Ascending aorta (tissue), 2 donors: ENCODE measurements around the gene RBM38. TPM values are rescaled to one million over a fixed set of nuclear protein-coding genes. Genes with fewer than 3 reads are reported as not detected.

ENCODE experiments used
- DNase-seq, 2 donors: peaks; one replicate each; pipeline ENCODE4 v3.0.0-alpha.2; 2019; ENCODE audit warnings: low spot score in 2 of 2
- H3K27ac ChIP-seq, 2 donors: fragments of 200-600 bp; sonication (generic); one replicate each; pipeline ENCODE4 v1.5.1; 2016 to 2017; ENCODE audit warnings: mild to moderate bottlenecking in 1 of 2
- H3K27me3 ChIP-seq: fragments of 200-600 bp; sonication (generic); one replicate; pipeline ENCODE4 v1.5.1; 2017
- H3K36me3 ChIP-seq, 2 donors: fragments of 200-600 bp; sonication (generic); one replicate each; pipeline ENCODE4 v1.5.1; 2016
- H3K4me1 ChIP-seq, 2 donors: fragments of 200-600 bp; sonication (generic); one replicate each; pipeline ENCODE4 v1.5.1; 2016 to 2017; ENCODE audit warnings: mild to moderate bottlenecking in 1 of 2
- H3K4me3 ChIP-seq, 2 donors: fragments of 200-600 bp; sonication (generic); one replicate each; pipeline ENCODE4 v1.5.1; 2016 to 2017; ENCODE audit warnings: mild to moderate bottlenecking in 1 of 2
- H3K9me3 ChIP-seq, 2 donors: fragments of 200-600 bp; sonication (generic); one replicate each; pipeline ENCODE4 v1.5.1; 2016
- intact Hi-C: fragments of 100-400 bp; cut with DNase I; formaldehyde crosslinking; loops from one replicate; pipeline ENCODE4 v1.15.1; 2023
- total RNA-seq: library from RNA; depleted of rRNA; stranded (reverse); fragments of >200 nt; gene quantifications from one replicate; pipeline ENCODE4 v1.1.0, GENCODE V29; 2016
- TF ChIP-seq, protein P1 (sequence below), 3 experiments: fragments of 200-600 bp in 2 of 3; fragments of 450-650 bp in 1 of 3; sonication (generic) in 2 of 3; IDR thresholded peaks; one replicate each; pipeline ENCODE4 v1.5.1; 2016 to 2019; ENCODE audit warnings: antibody characterized with exemption in 3 of 3, mild to moderate bottlenecking in 1 of 3, moderate library complexity in 1 of 3

Gene RBM38
- total RNA-seq, 1 donor from 2014 or later: 24.6 TPM

- peaks cover 33 to 71% of the 10 kb centered on the region in 2 donors for H3K4me1 ChIP-seq
- peaks cover 0 to 6% of the 10 kb centered on the region in 2 donors for H3K9me3 ChIP-seq
- intact Hi-C loops: loop anchor here (2.0 to 10.0 kb wide), 4 partner anchors 33 to 303 kb away; partner anchors contain the start of gene PMEPA1
- TF ChIP-seq, protein P1, sequence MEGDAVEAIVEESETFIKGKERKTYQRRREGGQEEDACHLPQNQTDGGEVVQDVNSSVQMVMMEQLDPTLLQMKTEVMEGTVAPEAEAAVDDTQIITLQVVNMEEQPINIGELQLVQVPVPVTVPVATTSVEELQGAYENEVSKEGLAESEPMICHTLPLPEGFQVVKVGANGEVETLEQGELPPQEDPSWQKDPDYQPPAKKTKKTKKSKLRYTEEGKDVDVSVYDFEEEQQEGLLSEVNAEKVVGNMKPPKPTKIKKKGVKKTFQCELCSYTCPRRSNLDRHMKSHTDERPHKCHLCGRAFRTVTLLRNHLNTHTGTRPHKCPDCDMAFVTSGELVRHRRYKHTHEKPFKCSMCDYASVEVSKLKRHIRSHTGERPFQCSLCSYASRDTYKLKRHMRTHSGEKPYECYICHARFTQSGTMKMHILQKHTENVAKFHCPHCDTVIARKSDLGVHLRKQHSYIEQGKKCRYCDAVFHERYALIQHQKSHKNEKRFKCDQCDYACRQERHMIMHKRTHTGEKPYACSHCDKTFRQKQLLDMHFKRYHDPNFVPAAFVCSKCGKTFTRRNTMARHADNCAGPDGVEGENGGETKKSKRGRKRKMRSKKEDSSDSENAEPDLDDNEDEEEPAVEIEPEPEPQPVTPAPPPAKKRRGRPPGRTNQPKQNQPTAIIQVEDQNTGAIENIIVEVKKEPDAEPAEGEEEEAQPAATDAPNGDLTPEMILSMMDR (IDR thresholded peaks at IDR 0.05): no peak
- H3K27ac ChIP-seq: peak overlapping the region; percentile 93 to 94
- no peak overlapping the region for H3K4me3 ChIP-seq
- DNase-seq: no peak
- H3K36me3 ChIP-seq: no peaks in the 10 kb centered on the region
- no peaks in the 10 kb centered on the region for H3K27me3 ChIP-seq
Observed at GRCh38 chr20:57441510-57442154, 50.4 kb downstream of the RBM38 start.

GRCh38 chr20:57442158-57442887 lies 51.1 kb downstream of the RBM38 start:
- intact Hi-C loops: loop anchor here (10.0 kb wide), 2 partner anchors 272 to 302 kb away; partner anchors contain the start of gene PMEPA1
- Histone ChIP-seq H3K9me3 (peaks cover 0 to 6% of the 10 kb centered on the region in 2 donors), H3K27ac (peak overlapping the region; percentile 93 to 94), H3K36me3 (no peaks in the 10 kb centered on the region), H3K27me3 (no peaks in the 10 kb centered on the region), H3K4me1 (peaks cover 32 to 64% of the 10 kb centered on the region in 2 donors), H3K4me3 (no peak overlapping the region)
- DNase-seq: no peak
- TF ChIP-seq, protein P1 (IDR thresholded peaks at IDR 0.05): no peak

DNA sequence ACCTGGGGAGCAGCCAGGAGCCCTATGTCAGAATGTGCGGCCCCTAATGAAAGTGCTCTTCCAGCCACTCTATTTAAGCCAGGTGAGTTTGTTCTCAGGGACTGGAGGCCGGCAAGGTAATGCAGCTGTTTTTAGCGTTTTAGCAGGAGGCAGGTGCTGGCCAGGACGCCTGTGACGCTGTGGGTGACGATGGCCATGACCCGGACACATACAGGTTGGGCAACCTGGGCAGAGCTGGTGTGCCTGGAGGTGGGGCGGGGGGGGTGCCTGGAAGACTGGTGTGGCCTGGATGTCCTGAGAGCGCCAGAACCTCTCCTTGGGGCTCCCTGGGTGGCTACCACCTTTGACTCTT lies 51.7 kb downstream of the RBM38 start:
- intact Hi-C loops: loop anchor here (10.0 kb wide), 2 partner anchors 272 to 302 kb away; partner anchors contain the start of gene PMEPA1
- Histone ChIP-seq H3K36me3 (no peaks in the 10 kb centered on the region), H3K27ac (peak overlapping the region; percentile 3 to 93), H3K27me3 (no peaks in the 10 kb centered on the region), H3K4me3 (no peak overlapping the region), H3K4me1 (peaks cover 28 to 61% of the 10 kb centered on the region in 2 donors), H3K9me3 (peaks cover 0 to 6% of the 10 kb centered on the region in 2 donors)
- no peak for DNase-seq
- TF ChIP-seq, protein P1 (IDR thresholded peaks at IDR 0.05): no peak

- no peak for DNase-seq
- Histone ChIP-seq H3K36me3 (no peaks in the 10 kb centered on the region), H3K4me1 (peaks cover 24 to 54% of the 10 kb centered on the region in 2 donors), H3K9me3 (peaks cover 0 to 6% of the 10 kb centered on the region in 2 donors), H3K27me3 (no peaks in the 10 kb centered on the region), H3K4me3 (no peak overlapping the region), H3K27ac (peak overlapping the region in 1 of 2 donors; percentile 93)
- intact Hi-C loops: loop anchor here (10.0 kb wide), 2 partner anchors 271 to 301 kb away; partner anchors contain the start of gene PMEPA1
- TF ChIP-seq, protein P1 (IDR thresholded peaks at IDR 0.05): no peak
Observed at GRCh38 chr20:57443349-57444265, 52.4 kb downstream of the RBM38 start.

GRCh38 chr20:57444394-57445048 lies 53.3 kb downstream of the RBM38 start:
- Histone ChIP-seq H3K4me1 (peaks cover 22 to 47% of the 10 kb centered on the region in 2 donors), H3K36me3 (no peaks in the 10 kb centered on the region), H3K9me3 (peaks cover 0 to 6% of the 10 kb centered on the region in 2 donors), H3K4me3 (peak overlapping the region in 1 of 2 donors; percentile 10), H3K27ac (peak overlapping the region; percentile 62 to 67), H3K27me3 (no peaks in the 10 kb centered on the region)
- DNase-seq: no peak
- intact Hi-C loops: loop anchor here (5.0 to 10.0 kb wide), 3 partner anchors 48 to 300 kb away; partner anchors contain the start of gene PMEPA1
- TF ChIP-seq, protein P1 (IDR thresholded peaks at IDR 0.05): no peak
